Measurements from ENCODE around the gene KCTD3. TPM values are rescaled to one million over a fixed set of nuclear protein-coding genes. Genes with fewer than 3 reads are reported as not detected.

KCTD3 gene
- total RNA-seq, 1 experiment from 2014 or later, result 52.8 TPM

- DNase-seq, result no peak
- H4K20me1 ChIP-seq (ENCODE audit: low read length), result no peaks in the 10 kb centered on the region
- no peak overlapping the region for H3K9ac ChIP-seq (ENCODE audit: low read length)
- no peak overlapping the region for H3K4me3 ChIP-seq (ENCODE audit: low read length)
- no peak for TF ChIP-seq EZH2 (IDR thresholded peaks at IDR 0.05; ENCODE audit: low read length, unreplicated experiment)
- TF ChIP-seq, protein P1, sequence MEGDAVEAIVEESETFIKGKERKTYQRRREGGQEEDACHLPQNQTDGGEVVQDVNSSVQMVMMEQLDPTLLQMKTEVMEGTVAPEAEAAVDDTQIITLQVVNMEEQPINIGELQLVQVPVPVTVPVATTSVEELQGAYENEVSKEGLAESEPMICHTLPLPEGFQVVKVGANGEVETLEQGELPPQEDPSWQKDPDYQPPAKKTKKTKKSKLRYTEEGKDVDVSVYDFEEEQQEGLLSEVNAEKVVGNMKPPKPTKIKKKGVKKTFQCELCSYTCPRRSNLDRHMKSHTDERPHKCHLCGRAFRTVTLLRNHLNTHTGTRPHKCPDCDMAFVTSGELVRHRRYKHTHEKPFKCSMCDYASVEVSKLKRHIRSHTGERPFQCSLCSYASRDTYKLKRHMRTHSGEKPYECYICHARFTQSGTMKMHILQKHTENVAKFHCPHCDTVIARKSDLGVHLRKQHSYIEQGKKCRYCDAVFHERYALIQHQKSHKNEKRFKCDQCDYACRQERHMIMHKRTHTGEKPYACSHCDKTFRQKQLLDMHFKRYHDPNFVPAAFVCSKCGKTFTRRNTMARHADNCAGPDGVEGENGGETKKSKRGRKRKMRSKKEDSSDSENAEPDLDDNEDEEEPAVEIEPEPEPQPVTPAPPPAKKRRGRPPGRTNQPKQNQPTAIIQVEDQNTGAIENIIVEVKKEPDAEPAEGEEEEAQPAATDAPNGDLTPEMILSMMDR (conservative IDR thresholded peaks at IDR 0.05; ENCODE audit: low read depth, low read length), result no peak
- TF ChIP-seq EZH2phosphoT487 (IDR thresholded peaks at IDR 0.05; ENCODE audit: borderline replicate concordance, low read length), result no peak
- no peaks in the 10 kb centered on the region for H3K27me3 ChIP-seq (ENCODE audit: low read length)
- no peak overlapping the region for H3K27ac ChIP-seq (ENCODE audit: low read length)
- CTCF ChIA-PET, result no interaction called here
- POLR2A ChIA-PET (ENCODE audit: unreplicated experiment), result no interaction called here
- no peaks in the 10 kb centered on the region for H3F3A ChIP-seq (ENCODE audit: low read length, unreplicated experiment)
- no TSS peak for BruUV-seq (replicated peaks)
- no peaks in the 10 kb centered on the region for H3K9me3 ChIP-seq (ENCODE audit: low read length)
- peak overlapping the region; percentile 5; the same call in 1 of the 2 replicates for H2AFZ ChIP-seq (ENCODE audit: low read length)
- intact Hi-C loops (cut with micrococcal nuclease), result no loop called here
- no peaks in the 10 kb centered on the region for H3K36me3 ChIP-seq (ENCODE audit: low read depth, low read length)
- no peak overlapping the region for H3K4me2 ChIP-seq (ENCODE audit: low read length)
- H3K4me1 ChIP-seq (ENCODE audit: insufficient read depth, low read length), result no peaks in the 10 kb centered on the region
- no peaks in the 10 kb centered on the region for H3K79me2 ChIP-seq (ENCODE audit: low read length)
- peak; percentile 29; the same call in 1 of the 2 replicates for ATAC-seq
- no peaks in the 10 kb centered on the region for H3K9me2 ChIP-seq (replicated peaks; ENCODE audit: low read length)
Measured at GRCh38 chr1:215637041-215637573, 70.0 kb downstream of the KCTD3 start.

DNA sequence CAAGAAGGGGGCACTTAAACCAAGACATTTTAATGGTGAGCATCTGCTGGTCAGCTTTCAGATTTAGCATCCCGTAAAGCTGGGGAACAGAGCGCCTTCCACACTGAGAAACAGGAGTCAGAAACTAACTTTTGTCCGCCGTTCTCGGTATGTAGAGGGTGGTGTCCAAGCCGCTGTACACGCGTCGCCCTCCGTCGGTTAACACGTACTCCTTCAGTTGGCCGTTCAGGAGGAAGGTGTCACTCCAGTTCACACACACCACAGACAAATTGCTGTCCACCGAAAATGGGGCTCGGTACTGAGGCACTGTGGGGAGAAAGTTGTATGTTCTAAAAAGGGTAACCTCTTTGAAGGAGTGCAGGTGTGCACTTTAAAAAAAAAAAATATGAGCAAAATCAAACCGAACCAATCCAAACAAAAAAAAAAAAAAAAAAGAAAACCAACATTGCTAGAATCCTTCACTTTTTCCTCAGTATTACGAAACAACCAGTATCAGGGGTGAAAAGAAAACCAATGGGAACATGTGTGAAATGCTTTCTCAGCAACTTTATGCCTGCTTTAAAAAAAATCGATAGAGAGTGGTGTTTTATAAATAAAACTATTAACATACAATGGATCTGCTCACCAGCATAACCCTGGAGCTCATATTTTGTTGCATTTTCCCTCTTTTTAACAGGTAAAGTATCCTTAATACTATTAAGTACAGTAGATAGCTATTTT, 73.5 kb downstream of the KCTD3 start:
- no peak overlapping the region for H2AFZ ChIP-seq (ENCODE audit: low read length)
- no peaks in the 10 kb centered on the region for H3K79me2 ChIP-seq (ENCODE audit: low read length)
- ChIA-PET CTCF (no interaction called here), POLR2A (ENCODE audit: unreplicated experiment) (interaction anchor here (0.7 kb wide), 1 partner anchor 92 kb away, joined by 4 read pairs; no protein-coding TSS in a partner anchor)
- intact Hi-C loops (cut with micrococcal nuclease), result no loop called here
- no peak for TF ChIP-seq EZH2phosphoT487 (IDR thresholded peaks at IDR 0.05; ENCODE audit: borderline replicate concordance, low read length)
- TF ChIP-seq, protein P1 (conservative IDR thresholded peaks at IDR 0.05; ENCODE audit: low read depth, low read length), result no peak
- TF ChIP-seq EZH2 (IDR thresholded peaks at IDR 0.05; ENCODE audit: low read length, unreplicated experiment), result no peak
- no peaks in the 10 kb centered on the region for H4K20me1 ChIP-seq (ENCODE audit: low read length)
- no peaks in the 10 kb centered on the region for H3F3A ChIP-seq (ENCODE audit: low read length, unreplicated experiment)
- peaks cover 4% of the 10 kb centered on the region; the same call in 1 of the 2 replicates for H3K27me3 ChIP-seq (ENCODE audit: low read length)
- no peaks in the 10 kb centered on the region for H3K36me3 ChIP-seq (ENCODE audit: low read depth, low read length)
- H3K9me3 ChIP-seq (ENCODE audit: low read length), result no peaks in the 10 kb centered on the region
- H3K4me2 ChIP-seq (ENCODE audit: low read length), result no peak overlapping the region
- no TSS peak for BruUV-seq (replicated peaks)
- ATAC-seq (no peak), DNase-seq (no peak)
- no peaks in the 10 kb centered on the region for H3K4me1 ChIP-seq (ENCODE audit: insufficient read depth, low read length)
- H3K4me3 ChIP-seq (ENCODE audit: low read length), result no peak overlapping the region
- no peak overlapping the region for H3K9ac ChIP-seq (ENCODE audit: low read length)
- H3K27ac ChIP-seq (ENCODE audit: low read length), result no peak overlapping the region
- no peaks in the 10 kb centered on the region for H3K9me2 ChIP-seq (replicated peaks; ENCODE audit: low read length)

Measured in PC-3 (cell line).